ENCODE results near the gene SLC66A2. TPM values are rescaled to one million over a fixed set of nuclear protein-coding genes. Genes with fewer than 3 reads are reported as not detected.

The SLC66A2 gene
- total RNA-seq, 4 donors from 2014 or later, result 93.5 to 193 (median 100) TPM

DNA sequence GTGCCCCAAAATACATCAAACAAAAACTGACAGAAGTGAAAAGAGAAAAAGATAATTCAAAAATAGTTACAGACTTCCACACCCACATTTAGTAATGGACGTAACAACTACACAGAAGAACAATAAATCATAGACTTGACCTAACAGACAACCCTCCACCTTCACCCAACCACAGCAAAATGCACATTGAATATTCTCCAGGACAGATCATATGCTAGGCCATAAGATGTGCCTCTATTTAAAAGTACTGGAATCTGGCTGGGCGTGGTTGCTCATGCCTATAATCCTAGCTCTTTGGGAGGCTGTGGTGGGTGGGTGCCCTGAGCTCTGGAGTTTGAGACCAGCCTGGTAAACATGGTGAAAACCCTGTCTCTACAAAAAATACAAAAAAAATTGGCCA lies 20.0 kb downstream of the SLC66A2 start:
- no peak for TF ChIP-seq POLR2A (IDR thresholded peaks at IDR 0.05)
- TF ChIP-seq, protein P1, sequence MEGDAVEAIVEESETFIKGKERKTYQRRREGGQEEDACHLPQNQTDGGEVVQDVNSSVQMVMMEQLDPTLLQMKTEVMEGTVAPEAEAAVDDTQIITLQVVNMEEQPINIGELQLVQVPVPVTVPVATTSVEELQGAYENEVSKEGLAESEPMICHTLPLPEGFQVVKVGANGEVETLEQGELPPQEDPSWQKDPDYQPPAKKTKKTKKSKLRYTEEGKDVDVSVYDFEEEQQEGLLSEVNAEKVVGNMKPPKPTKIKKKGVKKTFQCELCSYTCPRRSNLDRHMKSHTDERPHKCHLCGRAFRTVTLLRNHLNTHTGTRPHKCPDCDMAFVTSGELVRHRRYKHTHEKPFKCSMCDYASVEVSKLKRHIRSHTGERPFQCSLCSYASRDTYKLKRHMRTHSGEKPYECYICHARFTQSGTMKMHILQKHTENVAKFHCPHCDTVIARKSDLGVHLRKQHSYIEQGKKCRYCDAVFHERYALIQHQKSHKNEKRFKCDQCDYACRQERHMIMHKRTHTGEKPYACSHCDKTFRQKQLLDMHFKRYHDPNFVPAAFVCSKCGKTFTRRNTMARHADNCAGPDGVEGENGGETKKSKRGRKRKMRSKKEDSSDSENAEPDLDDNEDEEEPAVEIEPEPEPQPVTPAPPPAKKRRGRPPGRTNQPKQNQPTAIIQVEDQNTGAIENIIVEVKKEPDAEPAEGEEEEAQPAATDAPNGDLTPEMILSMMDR (IDR thresholded peaks at IDR 0.05), result no peak
- Histone ChIP-seq H3K9me3 (no peaks in the 10 kb centered on the region), H3K4me3 (replicated peaks in 1 of 3) (no peak overlapping the region), H3K27ac (no peak overlapping the region), H3K27me3 (no peaks in the 10 kb centered on the region), H3K4me1 (peaks cover 34 to 39% of the 10 kb centered on the region in 2 donors), H3K36me3 (peaks cover 0 to 8% of the 10 kb centered on the region in 2 donors)
- no peak for DNase-seq
- intact Hi-C loops (cut with DNase I), result no loop called here
- 93 to 97% methylated on average over 2 of the region's 2 CpGs for WGBS, 2 donors

DNA sequence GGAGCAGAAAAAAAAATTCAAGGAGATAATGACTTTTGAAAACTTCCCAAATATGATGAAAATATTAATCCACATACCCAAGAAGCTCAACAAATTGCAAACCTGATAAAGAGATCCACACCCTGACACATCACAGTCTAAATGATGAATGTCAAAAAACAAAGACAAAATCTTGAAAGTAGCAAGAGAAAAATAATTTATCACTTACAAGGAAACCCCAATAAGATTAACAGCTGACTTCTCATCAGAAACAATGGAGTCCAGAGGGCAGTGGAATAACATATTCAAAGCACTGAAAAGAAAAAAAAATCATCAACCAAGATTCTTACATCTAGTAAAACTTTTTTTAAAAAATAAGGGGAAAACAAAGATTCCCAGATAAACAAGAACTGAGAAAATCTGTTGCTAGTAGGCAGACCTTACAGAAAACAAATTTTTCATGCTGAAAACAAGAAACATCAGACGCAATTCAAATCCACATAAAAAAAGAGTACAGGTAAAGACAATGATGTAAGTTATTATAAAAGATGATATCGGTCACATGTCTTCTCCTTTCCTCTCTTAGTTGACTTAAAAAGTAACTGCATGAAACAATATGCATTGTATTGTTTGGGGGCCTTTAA lies 21.3 kb downstream of the SLC66A2 start:
- H3K4me1 ChIP-seq, result peaks cover 43 to 46% of the 10 kb centered on the region in 2 donors
- H3K27me3 ChIP-seq, result no peaks in the 10 kb centered on the region
- no peak overlapping the region for H3K4me3 ChIP-seq (replicated peaks in 1 of 3)
- no peak for TF ChIP-seq POLR2A (IDR thresholded peaks at IDR 0.05)
- TF ChIP-seq, protein P1 (IDR thresholded peaks at IDR 0.05), result no peak
- no peak overlapping the region for H3K27ac ChIP-seq
- intact Hi-C loops (cut with DNase I), result no loop called here
- peaks cover 0 to 4% of the 10 kb centered on the region in 2 donors for H3K36me3 ChIP-seq
- WGBS, 2 donors, result 96 to 98% methylated on average over 2 of the region's 2 CpGs
- no peak for DNase-seq
- H3K9me3 ChIP-seq, result no peaks in the 10 kb centered on the region

DNA sequence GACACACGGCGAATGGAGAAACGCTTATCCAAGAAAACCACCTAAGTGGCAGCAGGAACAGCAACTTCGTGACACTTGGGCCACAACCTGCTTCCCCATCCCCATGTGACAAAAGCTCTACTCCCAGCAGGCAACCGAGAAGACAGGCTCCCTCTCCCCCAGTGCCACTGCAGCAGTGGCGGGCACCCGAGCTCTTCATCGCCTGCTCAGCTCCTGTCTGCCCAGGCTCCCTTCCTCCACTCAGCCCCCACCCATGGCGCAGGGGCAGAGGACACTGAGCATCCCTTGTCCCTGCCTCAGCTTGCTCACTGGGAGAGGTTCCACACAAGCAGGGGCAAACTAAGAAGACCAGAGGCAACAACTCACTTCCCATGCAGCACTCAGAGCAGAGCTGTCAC lies 22.9 kb downstream of the SLC66A2 start:
- 73 to 77% methylated on average over 9 of the region's 9 CpGs for WGBS, 2 donors
- TF ChIP-seq, protein P1 (IDR thresholded peaks at IDR 0.05), result no peak
- TF ChIP-seq POLR2A (IDR thresholded peaks at IDR 0.05), result no peak

DNA sequence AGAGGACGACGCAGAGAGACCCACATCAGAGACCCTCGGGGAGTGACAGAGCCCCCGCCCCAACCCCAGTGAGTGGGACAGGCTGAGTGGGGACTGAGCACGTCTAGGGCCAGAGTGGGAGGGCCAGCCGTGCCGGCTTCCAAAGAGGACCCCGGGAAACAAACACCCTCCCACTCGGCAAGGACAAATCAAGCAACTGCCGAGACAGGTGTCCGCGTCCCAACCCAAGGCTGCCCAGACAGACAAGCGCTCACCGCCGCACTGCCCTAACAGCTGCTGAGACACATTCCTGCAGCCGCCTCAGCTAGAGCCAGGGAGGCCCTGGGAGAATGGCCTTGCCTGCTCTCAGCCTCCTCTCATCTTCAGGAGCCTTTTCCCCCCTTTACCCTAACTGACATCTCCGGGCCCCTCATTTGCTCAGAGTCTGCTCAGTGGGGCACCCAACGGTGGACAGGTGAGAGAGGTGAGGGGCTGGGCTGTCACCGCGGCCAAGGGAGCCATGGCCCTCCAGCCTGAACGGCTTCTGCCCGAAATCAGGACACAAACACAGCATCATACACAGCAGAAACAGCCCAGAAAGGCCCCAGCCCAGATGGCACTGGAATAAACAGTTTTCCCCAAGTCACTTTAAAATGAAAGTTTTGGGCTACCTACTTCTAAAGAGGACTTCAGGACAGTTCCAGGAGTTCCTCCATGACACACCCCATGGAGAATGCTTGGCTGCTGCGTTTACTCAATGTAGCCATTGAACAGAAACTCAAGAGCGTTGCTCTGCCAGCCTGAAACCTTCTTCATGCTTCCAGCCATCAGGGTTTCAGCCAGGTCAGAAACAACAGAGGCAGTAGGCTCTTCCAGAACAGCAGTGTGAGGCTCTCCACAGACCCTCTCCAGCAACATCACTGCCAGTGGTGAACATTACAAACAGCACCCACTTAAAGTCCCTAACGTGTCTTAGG lies 23.6 kb downstream of the SLC66A2 start:
- peaks cover 55 to 60% of the 10 kb centered on the region in 2 donors for H3K4me1 ChIP-seq
- peak in 1 of 2 donors; percentile 45 for TF ChIP-seq POLR2A (IDR thresholded peaks at IDR 0.05)
- TF ChIP-seq, protein P1 (IDR thresholded peaks at IDR 0.05), result peak in 1 of 6 experiments; percentile 16
- H3K27me3 ChIP-seq, result no peaks in the 10 kb centered on the region
- no peak overlapping the region for H3K4me3 ChIP-seq (replicated peaks in 1 of 3)
- intact Hi-C loops (cut with DNase I), result no loop called here
- no peaks in the 10 kb centered on the region for H3K9me3 ChIP-seq
- DNase-seq, result peak; percentile 76 to 79
- peak overlapping the region; percentile 80 to 97 (median 92) for H3K27ac ChIP-seq
- H3K36me3 ChIP-seq, result no peaks in the 10 kb centered on the region
- WGBS, 2 donors, result 83 to 87% methylated on average over 19 to 24 of the region's 25 CpGs

More for the DNA sequence above, 22.9 kb downstream of the SLC66A2 start:
- intact Hi-C loops (cut with DNase I), result no loop called here
- Histone ChIP-seq H3K4me3 (replicated peaks in 1 of 3) (no peak overlapping the region), H3K9me3 (no peaks in the 10 kb centered on the region), H3K27me3 (no peaks in the 10 kb centered on the region), H3K36me3 (no peaks in the 10 kb centered on the region), H3K4me1 (peaks cover 54 to 55% of the 10 kb centered on the region in 2 donors), H3K27ac (peak overlapping the region; percentile 80 to 97 (median 92))
- no peak for DNase-seq
